Germinal center (tissue), 1 donor: ENCODE measurements around the gene ARID1B.
A peak's percentile ranks its signal among the peaks of the same experiment; 100 is the strongest.

Experiments
- DNase-seq: peaks from one replicate; pipeline ENCODE4 v3.0.0; 2012; ENCODE audit warnings: mixed read lengths, low spot score

The ARID1B gene

GRCh38 chr6:156852147-156852857 is 75.1 kb downstream of the ARID1B start:
- peak; percentile 36 for DNase-seq

- DNase-seq = no peak
Observed at GRCh38 chr6:156852858-156853216, 75.7 kb downstream of the ARID1B start.

- no peak for DNase-seq
Observed at GRCh38 chr6:156853733-156854132, 76.6 kb downstream of the ARID1B start.

- DNase-seq = no peak
Observed at GRCh38 chr6:156854466-156855161, 77.4 kb downstream of the ARID1B start.

- DNase-seq = no peak
Observed at GRCh38 chr6:156857573-156857972, 80.4 kb downstream of the ARID1B start.

GRCh38 chr6:156859686-156860085 is 82.5 kb downstream of the ARID1B start:
- DNase-seq = no peak

GRCh38 chr6:156862711-156863110 is 85.5 kb downstream of the ARID1B start:
- no peak for DNase-seq

GRCh38 chr6:156863504-156863903 is 86.3 kb downstream of the ARID1B start:
- DNase-seq = no peak

- DNase-seq = no peak
Observed at GRCh38 chr6:156864557-156864956, 87.4 kb downstream of the ARID1B start.

GRCh38 chr6:156865019-156865629 is 87.9 kb downstream of the ARID1B start:
- DNase-seq = no peak

GRCh38 chr6:156866220-156867015 is 89.2 kb downstream of the ARID1B start:
- DNase-seq = no peak

GRCh38 chr6:156867121-156867520 is 89.9 kb downstream of the ARID1B start:
- no peak for DNase-seq

- DNase-seq = no peak
Observed at GRCh38 chr6:156868385-156868784, 91.2 kb downstream of the ARID1B start.

GRCh38 chr6:156869980-156870398 is 92.8 kb downstream of the ARID1B start:
- no peak for DNase-seq

- no peak for DNase-seq
Observed at GRCh38 chr6:156870924-156871539, 93.9 kb downstream of the ARID1B start.

GRCh38 chr6:156872903-156873302 is 95.7 kb downstream of the ARID1B start:
- DNase-seq = no peak

- DNase-seq = no peak
Observed at GRCh38 chr6:156873654-156874380, 96.6 kb downstream of the ARID1B start.

GRCh38 chr6:156875062-156875461 is 97.9 kb downstream of the ARID1B start:
- DNase-seq = no peak

- no peak for DNase-seq
Observed at GRCh38 chr6:156876302-156876701, 99.1 kb downstream of the ARID1B start.

GRCh38 chr6:156877126-156877863 is 100.1 kb downstream of the ARID1B start:
- DNase-seq = no peak

GRCh38 chr6:156878681-156879080 is 101.5 kb downstream of the ARID1B start:
- DNase-seq = no peak
